Measurements from ENCODE around the gene GZMA. TPM values are rescaled to one million over a fixed set of nuclear protein-coding genes. Genes with fewer than 3 reads are reported as not detected.

GZMA gene
- polyA plus RNA-seq, 3 donors, result 0.27 to 0.50 (median 0.42) TPM

DNA sequence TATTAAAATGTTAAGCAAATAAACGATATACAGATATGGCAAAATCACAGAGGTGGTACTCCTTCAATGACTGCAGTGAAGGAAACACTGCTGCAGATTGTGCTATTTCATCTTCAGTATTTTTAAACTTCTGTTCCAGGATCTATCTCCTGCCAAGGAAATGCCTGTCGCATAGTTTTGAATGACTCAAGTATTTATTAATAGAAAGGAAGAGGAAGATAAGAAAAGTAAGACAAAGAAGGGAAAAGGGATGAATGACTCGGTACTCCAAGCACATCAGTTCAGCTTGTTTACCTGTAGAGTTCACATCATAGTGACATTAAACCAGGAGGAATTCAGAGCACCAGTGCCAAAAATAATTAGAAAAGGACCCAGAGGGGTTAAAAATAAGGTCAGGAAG is 52.4 kb downstream of the GZMA start:
- DNase-seq (ENCODE audit: extremely low read depth in 1 of 11, low read depth in 9 of 11, low spot score in 4 of 11), result no peak

Other genes starting within 250 kb of the GZMA start
- 10 to 100 TPM in 2 of 3 donors, 1 to 10 TPM in 1; 6.2 to 11.2 (median 10.8) TPM for gene ESM1, start 117.1 kb upstream of the GZMA start, polyA plus RNA-seq (ENCODE audit: insufficient read length in 3 of 3)
- gene GZMK, start 78.4 kb upstream of the GZMA start, polyA plus RNA-seq (ENCODE audit: insufficient read length in 3 of 3), result under 1 TPM in 2 of 3 donors, not detected in 1; 0.09 to 0.20 TPM
- 10 to 100 TPM; 77.0 to 85.7 (median 83.1) TPM for gene GPX8, start 57.5 kb downstream of the GZMA start, polyA plus RNA-seq (ENCODE audit: insufficient read length in 3 of 3)
- gene CDC20B, start 70.5 kb downstream of the GZMA start, polyA plus RNA-seq (ENCODE audit: insufficient read length in 3 of 3), result under 1 TPM; 0.40 to 0.77 (median 0.59) TPM
- under 1 TPM; 0.56 to 0.79 (median 0.59) TPM for gene MCIDAS, start 124.7 kb downstream of the GZMA start, polyA plus RNA-seq (ENCODE audit: insufficient read length in 3 of 3)
- 1 to 10 TPM; 3.8 to 7.1 (median 6.2) TPM for gene CCNO, start 131.0 kb downstream of the GZMA start, polyA plus RNA-seq (ENCODE audit: insufficient read length in 3 of 3)
- gene DHX29, start 205.0 kb downstream of the GZMA start, polyA plus RNA-seq (ENCODE audit: insufficient read length in 3 of 3), result 10 to 100 TPM; 39.2 to 45.0 (median 39.3) TPM
- 10 to 100 TPM; 92.3 to 97.3 (median 97.2) TPM for gene MTREX, start 205.3 kb downstream of the GZMA start, polyA plus RNA-seq (ENCODE audit: insufficient read length in 3 of 3)

Measured in renal cortex interstitium (tissue), 11 donors.